K562 (cell line): ENCODE data around the gene VAMP8. TPM values are rescaled to one million over a fixed set of nuclear protein-coding genes. Genes with fewer than 3 reads are reported as not detected.

Source experiments
- ATF1 ChIP-seq, 2 experiments: fragments of 450-650 bp in 1 of 2; IDR thresholded peaks; 2 replicates each; pipeline ENCODE4 v1.6.1; 2016; ENCODE audit warnings: missing compliant biosample characterization in 1 of 2, missing genetic modification characterization in 1 of 2
- FOXA1 ChIP-seq: fragments of 450-650 bp; IDR thresholded peaks from 2 replicates; pipeline ENCODE4 v1.6.1; 2016; ENCODE audit warnings: mild to moderate bottlenecking, borderline replicate concordance
- HNRNPUL1 ChIP-seq: fragments of 200-400 bp; formaldehyde crosslinking; IDR thresholded peaks from 2 replicates; pipeline ENCODE4 v1.6.1; 2017; ENCODE audit warnings: low read length
- MEIS2 ChIP-seq: fragments of 450-650 bp; IDR thresholded peaks from 2 replicates; pipeline ENCODE4 v1.6.1; 2014; ENCODE audit warnings: mild to moderate bottlenecking; ENCODE audit not compliant: partially characterized antibody
- MTA1 ChIP-seq: fragments of 450-650 bp; IDR thresholded peaks from 2 replicates; pipeline ENCODE4 v1.6.1; 2017; ENCODE audit warnings: borderline replicate concordance
- MTA2 ChIP-seq: fragments of 450-650 bp; IDR thresholded peaks from 2 replicates; pipeline ENCODE4 v1.6.1; 2016; ENCODE audit warnings: low read depth
- NRF1 ChIP-seq, 2 experiments: fragments of 450-650 bp; IDR thresholded peaks in 1 of 2; conservative IDR thresholded peaks in 1 of 2; 2 replicates each; pipeline ENCODE4 v1.6.1; 2014; ENCODE audit warnings: mild to moderate bottlenecking in 2 of 2
- SMAD3 ChIP-seq: fragments of 450-650 bp; formaldehyde crosslinking; conservative IDR thresholded peaks from 2 replicates; pipeline ENCODE4 v1.4.0; 2020; ENCODE audit warnings: mild to moderate bottlenecking
- SRSF1 ChIP-seq: fragments of 200-400 bp; formaldehyde crosslinking; IDR thresholded peaks from 2 replicates; pipeline ENCODE4 v1.6.1; 2017; ENCODE audit warnings: mild to moderate bottlenecking, low read depth, low read length, moderate library complexity
- TCFL5 ChIP-seq: fragments of 250-450 bp; sonication (Bioruptor Pico); conservative IDR thresholded peaks from 2 replicates; pipeline ENCODE4 v1.6.1; 2021; ENCODE audit warnings: mild to moderate bottlenecking, moderate library complexity, matching md5 sums
- TSC22D4 ChIP-seq: fragments of 450-650 bp; IDR thresholded peaks from 2 replicates; pipeline ENCODE4 v1.6.1; 2016; ENCODE audit warnings: missing genetic modification characterization, missing biosample characterization, control low read depth
- U2AF2 ChIP-seq: fragments of 200-400 bp; formaldehyde crosslinking; optimal IDR thresholded peaks from 2 replicates; pipeline ENCODE3; 2017; ENCODE audit warnings: low read depth, mild to moderate bottlenecking, low read length
- ZBTB1 ChIP-seq: sonication (generic); formaldehyde crosslinking; IDR thresholded peaks from 2 replicates; pipeline ENCODE4 v1.8.1; 2023; ENCODE audit warnings: missing genetic modification reagents, low read depth, mild to moderate bottlenecking, borderline replicate concordance
- ZFP1 ChIP-seq: fragments of 450-650 bp; formaldehyde crosslinking; IDR thresholded peaks from 2 replicates; pipeline ENCODE4 v1.4.0; 2020; ENCODE audit warnings: mild to moderate bottlenecking, mixed read lengths
- ZNF124 ChIP-seq: sonication (generic); formaldehyde crosslinking; IDR thresholded peaks from 2 replicates; pipeline ENCODE4 v1.8.1; 2022; ENCODE audit warnings: missing genetic modification reagents
- ZNF174 ChIP-seq: fragments of 250-450 bp; sonication (Bioruptor Pico); IDR thresholded peaks from 2 replicates; pipeline ENCODE4 v1.4.0; 2020; ENCODE audit warnings: mild to moderate bottlenecking
- polyA plus RNA-seq, 8 experiments: library from polyadenylated mRNA; depleted of rRNA in 4 of 8; stranded (reverse) in 5 of 8; unstranded in 3 of 8; fragments of >200 nt; fragmentation: Nextera tagmentation in 2 of 8; fragmentation: Illumina TruSeq in 1 of 8; extraction: Ambion mirVana in 2 of 8; extraction: Trizol in 1 of 8; gene quantifications; 2 replicates each; pipeline versions ENCODE4 v1.2.1 to v1.2.3, GENCODE V29; 2011 to 2014; ENCODE audit warnings: inconsistent platforms in 1 of 8, missing spikeins in 1 of 8
- total RNA-seq, 7 experiments: library from RNA; depleted of rRNA in 6 of 7; stranded (reverse); fragments of >200 nt in 6 of 7; fragmentation: Illumina TruSeq in 2 of 7; extraction: Trizol in 2 of 7; gene quantifications; 2 replicates each; pipeline versions ENCODE4 v1.2.1 to v1.2.3, GENCODE V29; 2011 to 2021; ENCODE audit warnings: low replicate concordance in 1 of 7
- TF ChIP-seq, protein P1 (sequence below): fragments of 250-450 bp; sonication (Bioruptor Pico); IDR thresholded peaks from 2 replicates; pipeline ENCODE4 v1.9.0; 2021; ENCODE audit warnings: mild to moderate bottlenecking
- TF ChIP-seq, protein P2 (sequence below), 2 experiments: IDR thresholded peaks; 2 replicates each; pipeline ENCODE4 v1.6.1; 2012; ENCODE audit warnings: improper control_type of control experiment in 2 of 2, low read depth in 2 of 2, low read length in 2 of 2, borderline replicate concordance in 1 of 2
- TF ChIP-seq, protein P3 (sequence below): conservative IDR thresholded peaks from 2 replicates; pipeline ENCODE4 v1.6.1; 2011; ENCODE audit warnings: low read depth, mild to moderate bottlenecking, low read length; ENCODE audit not compliant: control insufficient read depth
- TF ChIP-seq, protein P4 (sequence below), 3 experiments: IDR thresholded peaks in 2 of 3; conservative IDR thresholded peaks in 1 of 3; 2 replicates each; pipeline ENCODE4 v1.5.1; 2011 to 2012; ENCODE audit warnings: low read length in 3 of 3, mild to moderate bottlenecking in 3 of 3, control low read depth in 2 of 3, improper control_type of control experiment in 1 of 3, inconsistent platforms in 1 of 3, low read depth in 1 of 3, mixed read lengths in 1 of 3, moderate library complexity in 1 of 3; ENCODE audit not compliant: insufficient read depth in 2 of 3

VAMP8 gene
- total and polyA plus RNA-seq, 9 of the 15 experiments (the other 6 are each of a cell fraction or from before 2014, with no cell fraction given): 107 to 571 (median 248) TPM

DNA sequence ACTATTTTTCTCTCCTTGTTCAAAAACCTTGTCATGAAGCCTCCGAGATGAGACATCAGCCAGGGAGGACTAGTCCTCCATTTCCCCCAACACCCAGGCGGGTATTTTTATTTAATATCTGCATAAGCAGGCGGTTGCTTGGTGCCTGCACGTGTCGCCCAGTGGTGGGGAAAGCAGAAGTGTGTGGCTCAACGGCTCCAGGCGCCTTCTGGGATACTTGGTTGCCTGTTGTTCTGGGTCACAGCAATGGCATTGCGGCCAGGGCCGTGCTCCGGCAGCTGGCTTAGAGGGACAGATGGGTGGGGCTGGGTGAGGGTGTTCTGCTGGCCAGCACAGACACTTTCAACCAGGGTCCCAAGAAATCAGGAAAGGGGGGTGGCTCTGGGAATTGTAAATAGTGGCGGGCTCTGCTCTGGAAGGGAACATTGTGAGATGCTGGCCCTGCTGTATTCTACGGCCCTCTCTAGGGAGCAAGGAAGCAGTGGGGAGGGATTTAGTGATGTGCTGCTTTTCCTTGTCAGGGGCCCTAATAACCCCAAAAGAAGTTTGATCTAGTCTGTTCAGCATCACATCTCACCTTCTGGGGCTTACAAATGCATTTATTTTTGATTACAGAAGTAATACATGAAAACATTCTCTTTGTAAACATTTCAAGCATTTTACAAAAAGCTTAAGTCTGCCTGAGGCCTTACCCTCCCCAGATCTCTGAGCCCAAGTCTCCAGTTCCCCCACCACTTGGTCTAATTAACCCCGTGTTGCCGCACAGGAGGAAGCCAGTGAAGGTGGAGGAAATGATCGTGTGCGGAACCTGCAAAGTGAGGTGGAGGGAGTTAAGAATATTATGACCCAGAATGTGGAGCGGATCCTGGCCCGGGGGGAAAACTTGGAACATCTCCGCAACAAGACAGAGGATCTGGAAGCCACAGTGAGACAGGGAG, 1.1 kb downstream of the VAMP8 start (continued):
- TF ChIP-seq SMAD3 (CRISPR knock-in tag) (no peak; the same call in 1 of the 2 replicates), TSC22D4 (tag) (no peak), MTA2 (no peak), NRF1 (conservative IDR thresholded peaks at IDR 0.05 in 1 of 2, IDR thresholded peaks at IDR 0.05 in 1 of 2) (no peak), FOXA1 (no peak), MTA1 (no peak), ZFP1 (CRISPR knock-in tag) (no peak), HNRNPUL1 (no peak), ZNF174 (CRISPR knock-in tag) (no peak), ZBTB1 (CRISPR knock-in tag) (no peak), U2AF2 (no peak), TCFL5 (CRISPR knock-in tag) (no peak), SRSF1 (no peak), ATF1 (CRISPR knock-in tag; IDR thresholded peaks at IDR 0.05) (no peak), ATF1 (tag; IDR thresholded peaks at IDR 0.05) (no peak), ZNF124 (no peak), MEIS2 (no peak)
- TF ChIP-seq, protein P1, sequence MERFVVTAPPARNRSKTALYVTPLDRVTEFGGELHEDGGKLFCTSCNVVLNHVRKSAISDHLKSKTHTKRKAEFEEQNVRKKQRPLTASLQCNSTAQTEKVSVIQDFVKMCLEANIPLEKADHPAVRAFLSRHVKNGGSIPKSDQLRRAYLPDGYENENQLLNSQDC (CRISPR knock-in tag): no peak
- TF ChIP-seq, protein P2, sequence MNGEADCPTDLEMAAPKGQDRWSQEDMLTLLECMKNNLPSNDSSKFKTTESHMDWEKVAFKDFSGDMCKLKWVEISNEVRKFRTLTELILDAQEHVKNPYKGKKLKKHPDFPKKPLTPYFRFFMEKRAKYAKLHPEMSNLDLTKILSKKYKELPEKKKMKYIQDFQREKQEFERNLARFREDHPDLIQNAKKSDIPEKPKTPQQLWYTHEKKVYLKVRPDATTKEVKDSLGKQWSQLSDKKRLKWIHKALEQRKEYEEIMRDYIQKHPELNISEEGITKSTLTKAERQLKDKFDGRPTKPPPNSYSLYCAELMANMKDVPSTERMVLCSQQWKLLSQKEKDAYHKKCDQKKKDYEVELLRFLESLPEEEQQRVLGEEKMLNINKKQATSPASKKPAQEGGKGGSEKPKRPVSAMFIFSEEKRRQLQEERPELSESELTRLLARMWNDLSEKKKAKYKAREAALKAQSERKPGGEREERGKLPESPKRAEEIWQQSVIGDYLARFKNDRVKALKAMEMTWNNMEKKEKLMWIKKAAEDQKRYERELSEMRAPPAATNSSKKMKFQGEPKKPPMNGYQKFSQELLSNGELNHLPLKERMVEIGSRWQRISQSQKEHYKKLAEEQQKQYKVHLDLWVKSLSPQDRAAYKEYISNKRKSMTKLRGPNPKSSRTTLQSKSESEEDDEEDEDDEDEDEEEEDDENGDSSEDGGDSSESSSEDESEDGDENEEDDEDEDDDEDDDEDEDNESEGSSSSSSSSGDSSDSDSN (IDR thresholded peaks at IDR 0.05; ENCODE audit: borderline replicate concordance in 1 of 2, low read depth in 2 of 2, low read length in 2 of 2): 0 out of 4 replicates have a peak, but pooled peaks have one; percentile 34 to 41
- TF ChIP-seq, protein P3, sequence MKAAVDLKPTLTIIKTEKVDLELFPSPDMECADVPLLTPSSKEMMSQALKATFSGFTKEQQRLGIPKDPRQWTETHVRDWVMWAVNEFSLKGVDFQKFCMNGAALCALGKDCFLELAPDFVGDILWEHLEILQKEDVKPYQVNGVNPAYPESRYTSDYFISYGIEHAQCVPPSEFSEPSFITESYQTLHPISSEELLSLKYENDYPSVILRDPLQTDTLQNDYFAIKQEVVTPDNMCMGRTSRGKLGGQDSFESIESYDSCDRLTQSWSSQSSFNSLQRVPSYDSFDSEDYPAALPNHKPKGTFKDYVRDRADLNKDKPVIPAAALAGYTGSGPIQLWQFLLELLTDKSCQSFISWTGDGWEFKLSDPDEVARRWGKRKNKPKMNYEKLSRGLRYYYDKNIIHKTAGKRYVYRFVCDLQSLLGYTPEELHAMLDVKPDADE: no peak
- TF ChIP-seq, protein P4, sequence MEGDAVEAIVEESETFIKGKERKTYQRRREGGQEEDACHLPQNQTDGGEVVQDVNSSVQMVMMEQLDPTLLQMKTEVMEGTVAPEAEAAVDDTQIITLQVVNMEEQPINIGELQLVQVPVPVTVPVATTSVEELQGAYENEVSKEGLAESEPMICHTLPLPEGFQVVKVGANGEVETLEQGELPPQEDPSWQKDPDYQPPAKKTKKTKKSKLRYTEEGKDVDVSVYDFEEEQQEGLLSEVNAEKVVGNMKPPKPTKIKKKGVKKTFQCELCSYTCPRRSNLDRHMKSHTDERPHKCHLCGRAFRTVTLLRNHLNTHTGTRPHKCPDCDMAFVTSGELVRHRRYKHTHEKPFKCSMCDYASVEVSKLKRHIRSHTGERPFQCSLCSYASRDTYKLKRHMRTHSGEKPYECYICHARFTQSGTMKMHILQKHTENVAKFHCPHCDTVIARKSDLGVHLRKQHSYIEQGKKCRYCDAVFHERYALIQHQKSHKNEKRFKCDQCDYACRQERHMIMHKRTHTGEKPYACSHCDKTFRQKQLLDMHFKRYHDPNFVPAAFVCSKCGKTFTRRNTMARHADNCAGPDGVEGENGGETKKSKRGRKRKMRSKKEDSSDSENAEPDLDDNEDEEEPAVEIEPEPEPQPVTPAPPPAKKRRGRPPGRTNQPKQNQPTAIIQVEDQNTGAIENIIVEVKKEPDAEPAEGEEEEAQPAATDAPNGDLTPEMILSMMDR (IDR thresholded peaks at IDR 0.05 in 2 of 3, conservative IDR thresholded peaks at IDR 0.05 in 1 of 3; ENCODE audit: insufficient read depth in 2 of 3, low read depth in 1 of 3, low read length in 3 of 3): no peak
